ENCODE measurements around the gene CREB3L2.

The CREB3L2 gene

DNA sequence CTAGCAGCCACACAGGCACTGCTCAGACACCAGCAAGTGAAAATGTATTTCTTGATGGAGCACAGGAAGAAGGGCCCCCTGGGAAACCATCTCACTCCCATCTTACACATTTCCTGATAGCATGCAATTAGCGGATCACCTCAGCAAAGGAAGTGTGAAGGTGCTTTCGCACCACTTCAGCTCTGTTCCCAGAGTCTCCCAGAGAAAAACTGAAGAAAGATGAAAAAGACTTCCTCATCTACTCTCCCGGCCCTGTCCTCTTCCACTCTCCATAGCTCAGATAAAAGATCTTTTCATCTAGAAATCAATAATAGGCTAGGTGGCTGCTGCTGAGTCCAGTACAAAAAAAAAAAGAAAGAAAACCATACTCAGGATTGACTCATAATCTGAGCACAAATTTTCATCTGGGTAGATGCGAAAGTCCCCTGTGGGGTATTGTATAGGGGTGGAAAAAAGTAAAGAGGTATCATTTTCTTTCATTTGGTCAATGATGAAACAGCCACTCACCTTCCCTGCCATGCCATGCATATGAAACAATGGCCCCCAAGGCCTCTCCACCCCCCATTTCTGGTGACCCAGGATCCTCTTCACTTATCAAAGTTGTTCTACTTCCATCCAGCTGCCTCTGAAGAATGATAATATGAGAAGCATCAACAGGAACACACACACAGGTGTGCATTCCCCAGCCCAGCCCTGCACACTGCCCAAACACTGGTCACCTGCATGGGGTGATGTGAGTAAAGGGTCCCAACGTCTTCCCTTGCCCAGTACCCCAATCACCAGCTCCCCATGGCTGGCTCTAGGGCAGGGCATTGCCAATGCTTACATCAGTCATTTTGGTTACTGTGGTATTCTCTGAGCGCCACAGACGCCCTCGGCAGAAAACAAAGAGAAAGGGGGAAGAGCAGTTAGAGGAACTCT is 106.3 kb downstream of the CREB3L2 start:
- no peak for DNase-seq (ENCODE audit: low read depth)

DNA sequence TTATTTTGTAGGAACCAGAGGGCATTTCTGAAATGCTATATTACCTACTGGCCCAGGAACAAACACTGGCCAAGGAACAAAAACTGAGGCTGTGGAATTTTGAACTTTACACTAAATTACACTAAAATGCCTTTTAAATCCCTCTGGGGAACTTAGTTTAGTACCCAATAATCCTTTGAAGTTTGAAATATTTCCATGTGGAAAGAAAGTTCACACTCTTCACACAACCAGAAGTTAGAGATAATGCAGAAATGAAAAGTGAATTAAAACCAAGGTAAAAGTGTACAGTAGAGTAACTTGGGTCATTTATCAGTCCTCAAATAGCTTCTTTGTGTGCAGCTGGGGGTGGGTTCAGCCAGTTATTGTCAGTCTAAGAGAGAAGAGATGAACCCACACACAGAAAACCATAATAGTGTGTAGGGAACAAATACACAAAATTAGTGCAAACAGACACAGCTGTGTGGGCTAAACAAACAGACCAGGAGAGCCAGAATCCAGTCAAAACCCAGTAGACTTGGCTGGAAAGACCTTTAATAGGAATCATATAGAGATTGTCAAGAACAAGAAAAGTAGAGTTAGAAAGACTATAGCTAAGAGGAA is 108.6 kb downstream of the CREB3L2 start:
- DNase-seq (ENCODE audit: low read depth) = no peak

DNA sequence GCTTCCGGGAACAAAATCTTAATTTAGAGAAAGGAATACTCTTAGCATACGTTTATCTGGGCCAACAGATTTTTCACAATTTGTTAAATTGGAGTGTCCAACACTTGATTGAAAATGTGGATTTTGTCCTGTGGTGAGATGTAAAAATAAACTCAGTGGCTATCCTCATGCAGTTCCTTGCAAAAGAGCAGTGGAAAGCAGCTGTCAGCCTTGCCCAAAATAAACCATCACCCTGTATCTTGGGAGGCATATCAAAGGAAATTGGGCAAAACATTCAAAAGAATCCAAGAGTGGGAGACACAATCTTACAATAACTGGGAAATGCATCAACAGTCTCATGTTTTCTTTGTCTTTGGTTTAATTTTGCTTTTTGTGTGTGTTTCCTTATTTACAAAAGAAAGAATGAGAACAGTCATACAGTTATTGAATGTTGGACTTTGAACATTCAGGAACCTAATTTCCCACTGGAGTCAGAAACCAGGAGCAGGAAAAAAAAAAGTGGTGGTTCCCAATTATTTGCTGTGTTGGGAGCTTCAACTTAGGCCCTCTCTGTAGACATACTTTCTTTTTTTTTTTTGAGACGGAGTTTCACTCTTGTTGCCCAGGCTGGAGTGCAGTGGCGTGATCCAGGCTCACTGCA is 110.8 kb downstream of the CREB3L2 start:
- no peak for DNase-seq (ENCODE audit: low read depth)

DNA sequence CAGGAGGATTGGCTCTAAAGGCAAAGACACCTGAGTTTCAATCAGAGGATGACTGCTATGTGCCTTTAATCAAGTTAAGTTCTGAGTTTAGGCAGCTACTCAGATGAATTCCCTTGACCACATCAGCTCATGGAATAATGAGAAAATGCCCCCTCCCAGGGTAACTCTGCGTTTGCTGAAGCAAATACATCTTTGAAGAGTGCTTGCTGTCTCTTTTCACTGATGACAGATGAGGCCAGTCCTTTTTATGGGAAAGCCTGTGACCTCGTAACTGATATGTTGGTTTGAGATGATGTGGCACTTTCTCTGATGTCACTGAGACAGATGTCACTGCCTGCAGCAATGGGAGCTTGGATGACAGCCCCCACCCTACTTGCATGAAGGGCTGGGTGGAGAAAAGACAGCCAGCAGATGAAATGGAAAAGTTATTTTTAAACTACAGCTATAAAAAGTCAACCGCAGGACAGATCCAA is 111.4 kb downstream of the CREB3L2 start:
- DNase-seq (ENCODE audit: low read depth) = no peak

DNA sequence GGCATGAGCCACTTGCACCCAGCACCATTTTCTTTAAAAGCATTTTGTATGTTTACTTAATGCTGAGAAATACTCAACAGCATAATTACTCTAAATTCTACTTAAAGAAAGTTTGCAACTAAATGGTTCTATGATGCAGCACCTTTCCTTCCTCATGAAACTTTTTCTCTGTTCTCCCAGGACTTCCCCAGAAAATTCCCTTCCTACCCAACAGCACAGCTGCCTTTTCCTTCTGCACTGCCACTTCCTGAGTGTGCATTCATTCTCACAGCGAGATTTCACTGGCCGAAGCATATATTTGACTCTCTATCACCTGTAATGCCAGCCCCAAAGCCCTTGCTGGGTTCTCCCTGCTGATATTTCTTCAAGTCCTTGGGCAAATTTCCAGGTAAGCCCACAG is 113.6 kb downstream of the CREB3L2 start:
- DNase-seq (ENCODE audit: low read depth) = no peak

DNA sequence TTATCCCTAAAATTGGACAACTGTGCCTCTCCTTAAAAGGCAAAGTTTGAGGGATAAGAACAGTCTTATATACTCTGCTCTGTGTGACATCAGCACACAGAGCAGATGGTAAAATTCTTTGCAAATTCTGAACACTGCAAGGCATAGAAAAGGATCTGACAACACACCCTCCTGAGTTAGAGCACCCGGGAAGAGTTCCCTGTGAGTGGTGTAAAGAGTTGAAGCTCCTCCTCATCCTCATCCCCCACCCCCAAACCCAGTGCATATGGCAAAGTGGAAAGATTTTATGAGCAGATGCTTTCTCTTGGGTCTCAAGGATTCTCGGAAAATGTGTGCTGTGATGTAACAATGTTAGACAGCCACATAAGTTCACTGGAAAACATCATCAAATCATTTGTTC is 115.1 kb downstream of the CREB3L2 start:
- DNase-seq (ENCODE audit: low read depth) = no peak

DNA sequence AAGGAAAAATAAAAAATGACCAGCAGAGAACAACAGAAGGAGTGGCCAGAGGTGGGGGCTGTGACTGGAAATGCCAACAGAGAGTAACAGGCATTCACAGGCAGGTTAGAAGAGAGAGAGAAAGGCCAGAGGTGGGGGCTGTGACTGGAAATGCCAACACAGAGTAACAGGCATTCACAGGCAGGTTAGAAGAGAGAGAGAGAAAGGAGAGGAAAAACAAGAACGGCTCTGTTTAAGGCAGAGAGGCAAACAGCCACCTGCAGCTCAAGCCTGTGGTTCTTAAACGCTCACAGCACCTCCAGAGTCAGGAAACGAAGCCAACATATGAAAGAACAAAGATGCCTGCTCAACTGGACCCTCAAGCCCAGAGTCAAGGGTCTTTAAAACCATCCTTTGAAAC is 115.6 kb downstream of the CREB3L2 start:
- no peak for DNase-seq (ENCODE audit: low read depth)

DNA sequence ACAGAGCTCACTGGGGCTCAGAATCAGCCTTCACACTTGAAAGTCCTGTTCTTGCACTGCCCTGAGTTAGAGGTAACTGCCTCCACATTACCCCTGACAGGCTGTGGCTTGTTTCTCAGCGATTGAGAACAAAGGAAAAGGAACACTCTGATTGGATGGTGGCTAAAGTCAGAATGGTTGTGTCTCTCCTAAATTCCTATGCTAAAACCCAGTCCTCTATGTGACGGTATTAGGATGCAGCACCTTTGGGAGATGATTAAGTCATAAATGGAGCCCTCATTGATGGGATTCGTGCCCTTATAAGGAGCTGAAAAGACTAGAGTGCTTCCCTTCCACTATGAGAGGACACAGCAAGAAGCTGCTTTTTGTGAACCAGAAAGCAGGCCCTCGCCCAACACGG is 116.2 kb downstream of the CREB3L2 start:
- no peak for DNase-seq (ENCODE audit: low read depth)

DNA sequence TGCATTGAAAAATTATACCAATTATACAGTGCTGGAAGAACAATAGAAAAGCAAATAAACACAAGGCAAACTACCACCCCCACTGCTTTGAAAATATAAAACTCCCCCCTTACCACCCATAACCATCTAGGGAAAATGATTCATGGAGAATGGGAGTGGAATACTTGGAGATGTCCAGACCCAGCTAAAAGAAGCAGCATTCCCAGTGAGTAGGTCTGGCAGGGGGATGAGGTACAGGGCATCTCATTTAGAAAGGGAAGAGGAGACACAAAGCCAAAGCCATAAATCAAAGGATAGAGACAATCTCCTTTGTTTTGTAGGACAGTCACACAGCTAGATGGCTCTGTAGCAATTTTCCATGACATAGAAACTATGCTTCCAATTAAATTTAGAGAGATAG is 119.1 kb downstream of the CREB3L2 start:
- DNase-seq (ENCODE audit: low read depth) = no peak

DNA sequence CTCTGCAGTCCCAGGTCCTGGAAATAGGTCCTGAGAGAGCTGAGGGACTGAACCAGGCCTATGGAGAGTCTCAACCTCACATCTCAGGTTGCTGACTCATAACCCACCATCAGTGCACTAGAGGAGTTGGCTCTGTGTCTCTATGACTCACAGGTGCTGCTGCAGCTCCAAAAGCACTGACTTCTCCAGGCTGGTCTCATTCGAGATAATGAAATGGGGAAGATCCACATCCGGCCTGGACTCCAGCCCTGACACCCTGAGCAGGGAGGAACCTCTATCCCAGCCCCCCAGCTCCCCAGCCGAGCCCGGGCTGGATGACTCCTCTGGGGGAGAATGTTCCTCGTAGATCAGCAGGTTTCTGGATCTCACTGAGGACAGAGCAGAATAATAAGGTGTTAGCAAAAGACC is 119.6 kb downstream of the CREB3L2 start:
- no peak for DNase-seq (ENCODE audit: low read depth)

DNA sequence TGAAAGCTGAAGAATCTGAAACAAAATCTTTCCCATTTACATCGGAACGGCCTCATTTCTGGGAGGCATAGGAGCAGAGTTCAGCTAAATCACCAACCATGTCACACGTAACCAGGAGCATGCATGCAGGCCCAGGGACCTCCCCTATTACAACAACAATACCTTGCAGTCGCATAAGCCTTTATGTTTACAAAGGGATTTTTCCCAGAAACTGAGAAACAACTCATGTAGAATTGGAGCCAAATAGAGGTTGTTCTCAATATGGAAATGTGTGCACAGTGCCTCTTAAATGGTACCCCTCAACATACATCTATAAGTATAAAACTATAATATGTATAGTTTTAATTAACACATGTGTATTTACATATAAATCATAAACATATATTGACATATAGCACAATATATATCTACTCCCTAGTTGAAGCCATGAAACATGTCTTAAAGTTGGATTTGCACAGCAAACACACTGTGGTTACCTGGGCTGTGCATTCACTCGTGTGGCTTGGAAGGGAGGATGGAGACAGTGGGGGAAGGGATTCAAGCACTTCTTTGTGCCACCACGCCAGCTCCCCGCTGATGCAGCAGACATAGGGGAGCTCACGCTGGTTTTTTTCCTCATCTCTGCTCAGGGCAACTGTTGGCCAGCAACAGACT is 120.2 kb downstream of the CREB3L2 start:
- DNase-seq (ENCODE audit: low read depth) = no peak

DNA sequence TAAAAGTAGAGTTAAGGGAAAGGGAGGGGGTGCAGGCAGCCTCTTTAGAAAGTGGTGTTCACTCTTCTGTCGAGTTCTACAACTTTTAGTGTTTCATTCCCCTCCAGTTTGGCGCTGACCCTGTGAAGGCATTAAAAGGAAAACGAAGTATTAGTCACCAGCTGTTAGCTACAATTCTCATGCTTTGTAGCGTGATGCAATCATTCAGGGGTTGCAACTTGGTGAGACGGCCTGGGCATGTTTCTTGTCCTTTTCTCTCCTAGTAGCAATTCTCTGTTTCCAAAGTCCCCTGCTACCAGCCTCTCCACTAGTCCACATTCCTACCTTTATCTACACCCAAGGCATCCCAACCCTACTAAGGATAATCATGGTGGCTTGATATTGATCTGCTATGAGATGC is 121.5 kb downstream of the CREB3L2 start:
- DNase-seq (ENCODE audit: low read depth) = no peak

DNA sequence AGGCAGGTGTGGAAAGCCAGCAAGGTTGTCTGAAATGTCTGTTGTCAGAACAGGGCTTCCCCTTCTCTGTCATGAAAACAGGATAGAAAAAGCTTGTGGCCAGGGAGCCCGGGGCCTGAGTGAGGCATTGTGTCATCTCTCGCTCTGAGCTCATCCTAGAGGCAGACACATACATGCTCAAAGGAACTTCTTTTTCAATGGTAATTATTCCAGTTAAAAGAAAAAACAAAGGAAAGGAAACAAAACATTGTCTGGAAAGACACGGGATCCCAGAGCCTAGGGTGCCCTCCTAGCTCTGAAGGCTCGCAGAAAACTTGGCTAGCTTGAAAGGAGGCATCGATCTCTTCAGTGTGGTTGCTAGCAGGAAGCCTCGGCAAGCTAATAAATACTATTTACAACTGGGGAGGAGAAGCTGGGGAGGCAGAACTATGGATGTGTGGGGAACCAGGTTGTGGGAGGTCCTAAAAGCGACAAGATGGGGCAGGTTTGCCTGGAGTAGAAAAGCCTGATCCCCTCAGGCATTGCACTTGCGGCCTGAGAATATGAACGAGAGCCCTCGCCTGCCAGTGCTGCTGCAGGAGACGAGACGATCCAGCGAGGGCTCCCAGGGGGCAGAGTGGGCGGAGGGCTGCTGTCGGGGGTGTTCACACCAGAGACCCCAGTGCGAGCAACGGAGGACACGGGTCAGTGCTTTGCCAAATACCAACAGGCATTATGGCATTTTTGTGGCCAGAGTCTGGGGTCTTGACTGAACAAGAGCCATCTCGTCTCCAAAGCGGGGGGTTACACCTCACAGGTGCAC is 122.3 kb downstream of the CREB3L2 start:
- DNase-seq (ENCODE audit: low read depth) = no peak

DNA sequence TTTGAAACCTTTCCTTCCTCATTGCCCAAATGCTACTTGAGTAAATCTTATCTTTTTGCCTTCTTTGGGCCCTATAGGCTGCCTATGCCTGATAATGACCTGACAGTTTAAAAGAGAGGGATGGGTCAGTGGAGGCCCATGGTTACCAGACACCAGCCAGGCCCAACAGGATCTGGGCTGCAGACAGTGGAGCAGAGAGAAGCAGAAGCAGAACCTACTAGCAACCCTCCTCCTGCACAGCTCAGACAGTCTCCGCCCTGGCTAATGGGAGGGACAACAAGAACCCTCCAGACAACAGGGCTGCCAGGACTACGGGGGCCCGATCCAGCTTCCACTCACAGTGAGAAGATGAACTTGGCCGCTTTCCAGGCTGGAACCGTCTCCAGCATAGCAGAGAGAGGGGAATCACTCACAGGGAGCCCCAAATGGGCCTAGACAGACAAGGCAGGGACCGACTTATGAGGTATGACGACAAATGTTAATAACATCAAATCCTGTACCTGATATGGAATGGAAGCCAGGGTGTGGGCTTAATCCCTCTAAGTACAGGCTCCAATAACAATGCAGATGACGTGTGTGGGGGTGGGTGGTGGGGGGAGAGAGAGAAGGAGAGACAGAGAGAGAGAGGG is 123.4 kb downstream of the CREB3L2 start:
- DNase-seq (ENCODE audit: low read depth) = no peak

DNA sequence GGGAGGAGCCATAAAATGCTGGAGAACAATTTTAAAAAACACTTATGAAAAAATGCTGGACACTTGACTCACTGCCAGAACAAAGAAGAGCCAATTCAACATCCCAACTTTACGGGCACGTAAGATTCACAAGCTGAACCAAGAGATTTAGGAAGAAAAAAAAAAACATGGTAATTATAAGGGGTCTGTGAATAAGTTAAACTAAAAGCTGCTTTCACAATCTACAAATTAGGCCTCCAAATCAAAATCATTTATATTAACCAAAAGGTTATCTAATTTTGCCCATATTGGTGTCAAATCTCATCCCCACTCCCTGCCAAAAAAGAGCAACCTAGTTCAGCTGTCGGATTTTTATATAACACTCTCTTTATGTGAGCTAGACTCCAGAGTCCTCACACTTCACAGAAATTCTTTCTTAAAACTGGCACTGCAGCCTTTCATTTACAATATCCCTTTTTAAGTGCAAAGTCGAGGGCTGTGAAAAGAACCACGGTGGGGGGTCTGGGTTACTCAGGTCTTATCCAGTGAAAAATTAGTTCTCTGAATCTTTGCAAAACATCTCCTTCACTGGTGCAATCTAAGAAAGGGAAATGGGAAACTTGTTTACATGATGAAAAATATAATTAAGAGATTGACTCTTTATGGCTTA is 124.7 kb downstream of the CREB3L2 start:
- DNase-seq (ENCODE audit: low read depth) = no peak

DNA sequence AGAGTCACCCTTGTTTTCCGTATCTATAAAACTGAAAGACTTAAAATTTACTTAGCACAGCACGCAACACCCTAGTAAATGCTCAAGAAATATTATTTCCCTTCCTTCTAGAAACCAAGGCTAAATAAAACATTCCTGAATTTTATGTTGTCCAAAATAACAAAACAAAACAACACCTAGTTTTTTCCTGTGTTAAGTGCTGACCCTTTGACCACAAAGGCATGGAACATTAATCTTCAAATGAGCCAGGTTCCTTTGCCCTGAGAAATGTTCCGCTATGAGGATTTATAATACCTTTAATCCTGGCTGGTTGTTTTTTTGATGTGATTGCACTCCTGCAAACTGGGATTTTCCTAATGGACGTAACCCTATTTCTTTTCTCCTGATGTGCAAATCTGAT is 126.1 kb downstream of the CREB3L2 start:
- DNase-seq (ENCODE audit: low read depth) = no peak

DNA sequence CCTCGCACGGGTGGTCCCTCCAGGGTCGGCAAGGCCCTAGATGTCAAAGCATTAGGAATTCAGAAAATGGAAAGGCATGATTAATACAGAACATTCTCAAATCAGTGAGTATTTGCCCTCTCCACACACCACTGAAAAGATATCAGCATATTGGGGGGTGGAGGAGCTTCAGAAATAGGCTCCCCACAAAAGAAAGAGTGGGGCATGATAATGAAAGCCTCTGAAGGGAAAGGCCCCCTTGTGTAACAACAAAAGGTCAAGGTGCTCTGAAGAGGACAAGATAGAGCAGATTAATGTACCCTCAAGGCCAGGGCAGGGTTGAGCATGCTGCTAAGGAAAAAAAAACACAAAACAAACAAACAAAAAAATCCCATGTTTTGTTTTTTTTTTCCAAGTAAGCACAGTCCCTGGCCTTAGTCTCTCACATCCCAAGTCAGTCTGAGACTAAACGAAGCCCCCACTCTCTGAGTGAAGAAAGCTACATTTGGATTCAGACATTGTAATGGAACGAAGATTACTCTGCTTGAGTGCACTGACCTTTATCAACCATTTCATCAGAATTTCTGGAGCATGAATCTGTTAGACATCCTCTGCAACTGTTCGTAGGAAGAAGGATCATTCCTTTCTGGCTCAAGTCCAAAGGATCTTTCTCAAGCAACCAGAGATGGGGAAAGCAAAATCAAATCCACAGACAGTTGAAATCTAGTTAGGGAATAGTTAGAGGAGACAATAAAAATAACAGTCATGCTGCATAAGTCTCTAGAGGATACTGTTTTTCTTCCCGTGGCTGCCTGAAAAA is 127.7 kb downstream of the CREB3L2 start:
- DNase-seq (ENCODE audit: low read depth) = no peak

DNA sequence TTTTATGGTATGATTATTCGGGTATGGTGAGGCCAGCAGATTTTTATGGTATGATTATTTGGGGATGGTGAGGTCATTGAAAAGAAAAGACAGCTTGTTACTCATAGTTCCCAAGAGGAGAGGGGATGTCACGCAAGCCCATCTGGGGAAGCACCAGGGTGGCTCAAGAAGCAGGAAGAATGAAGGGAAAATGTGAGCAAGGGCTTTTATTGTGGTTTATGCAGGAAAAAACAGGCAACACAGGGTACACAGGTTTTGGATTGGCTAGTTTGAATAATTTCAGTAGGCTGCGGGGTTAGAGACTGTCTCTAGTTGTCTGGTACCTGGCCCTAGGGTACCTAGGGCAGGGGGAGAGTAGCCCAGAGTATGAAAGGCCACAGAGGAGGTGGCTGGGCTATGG is 128.4 kb downstream of the CREB3L2 start:
- no peak for DNase-seq (ENCODE audit: low read depth)

DNA sequence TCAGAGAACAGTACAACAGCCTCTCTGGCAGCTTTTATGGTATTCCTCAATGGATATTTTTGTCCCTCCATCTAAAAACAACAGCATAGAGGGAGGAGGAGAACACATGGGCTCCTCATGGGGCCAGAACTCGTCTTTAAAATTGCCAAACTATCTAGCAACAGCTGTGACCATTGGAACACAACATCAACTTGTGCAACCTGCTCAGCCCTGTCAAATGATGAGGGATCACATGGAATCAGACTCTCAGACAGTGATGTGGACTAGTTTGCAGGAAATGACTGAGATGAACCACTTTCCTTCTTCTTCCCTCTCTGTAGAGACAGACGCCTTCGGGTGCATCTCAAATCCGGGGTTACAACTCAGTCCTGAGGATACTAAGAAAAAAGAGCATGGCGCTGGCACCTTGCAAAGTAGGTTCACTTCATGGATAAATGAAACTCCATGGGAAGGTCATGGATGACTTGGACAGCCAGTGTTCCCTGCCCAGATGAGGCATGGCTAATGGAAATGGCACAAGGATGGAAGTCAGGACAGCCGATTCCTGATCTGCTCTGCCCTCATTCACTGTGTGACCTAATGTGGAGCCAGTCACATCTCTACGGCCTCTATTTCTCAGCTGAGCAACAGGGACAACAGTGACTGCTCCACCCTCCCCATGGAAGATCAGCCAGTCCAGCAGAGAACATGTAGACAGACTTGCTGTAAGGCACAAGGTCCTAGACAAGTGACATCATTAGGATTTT is 130.5 kb downstream of the CREB3L2 start:
- no peak for DNase-seq (ENCODE audit: low read depth)

Measured in stimulated activated CD8-positive, alpha-beta memory T cell treated with anti-CD3 and anti-CD28 coated beads, Interleukin-4, amount 100 ng/mL, for 24 hours (primary cell).